HEK293 (cell line): Measurements from ENCODE around the gene ACADVL.

ENCODE experiments used
- CTCF ChIA-PET: fragments of 350-600 bp; formaldehyde crosslinking; extraction: SDS; loops from one replicate; lab custom pipeline; 2021; ENCODE audit warnings: antibody characterized with exemption; lab: Yijun Ruan, JAX
- POLR2A ChIA-PET: fragments of 300-600 bp; formaldehyde crosslinking; extraction: SDS; loops from one replicate; lab custom pipeline; 2020; ENCODE audit warnings: antibody characterized with exemption, inconsistent platforms; lab: Yijun Ruan, JAX
- H3K27ac ChIP-seq: fragments of 200-500 bp; sonication (Bioruptor generic); 2 replicates; pipeline ENCODE4 v1.5.1; 2014; ENCODE audit warnings: low read depth, low read length, control low read depth, inconsistent platforms; ENCODE audit errors: extremely low read depth
- H3K36me3 ChIP-seq, 2 experiments: fragments of 200-500 bp in 1 of 2; sonication (Bioruptor generic) in 1 of 2; 1 replicate in 1 of 2; 2 replicates in 1 of 2; pipeline ENCODE4 v1.5.1; 2014 to 2017; ENCODE audit warnings: inconsistent platforms in 2 of 2, low read length in 2 of 2; ENCODE audit not compliant: control insufficient read depth in 2 of 2, insufficient read depth in 1 of 2
- H3K4me1 ChIP-seq: fragments of 200-500 bp; sonication (Bioruptor generic); 2 replicates; pipeline ENCODE4 v1.5.1; 2014; ENCODE audit warnings: mild to moderate bottlenecking, low read length, inconsistent platforms; ENCODE audit not compliant: control insufficient read depth, insufficient read depth
- H3K4me3 ChIP-seq: 2 replicates; pipeline ENCODE4 v1.5.1; 2011; ENCODE audit warnings: low read depth, mild to moderate bottlenecking, control low read depth, low read length, moderate library complexity
- H3K9me3 ChIP-seq: fragments of 200-500 bp; sonication (Bioruptor generic); 2 replicates; pipeline ENCODE4 v1.5.1; 2014; ENCODE audit warnings: low read depth, low read length, inconsistent platforms; ENCODE audit not compliant: control insufficient read depth, insufficient read depth
- IKZF3 ChIP-seq: fragments of 450-650 bp; IDR thresholded peaks from 2 replicates; pipeline ENCODE4 v1.5.0; 2018; ENCODE audit warnings: missing biosample characterization, mild to moderate bottlenecking, missing genetic modification characterization, moderate library complexity
- PBX3 ChIP-seq: sonication (generic); formaldehyde crosslinking; IDR thresholded peaks from 2 replicates; pipeline ENCODE4 v1.8.1; 2022; ENCODE audit warnings: mild to moderate bottlenecking, moderate library complexity, missing genetic modification reagents
- PRDM1 ChIP-seq: fragments of 450-650 bp; formaldehyde crosslinking; IDR thresholded peaks from 2 replicates; pipeline ENCODE4; 2016; ENCODE audit warnings: missing biosample characterization, missing genetic modification characterization
- PRDM10 ChIP-seq: fragments of 450-650 bp; formaldehyde crosslinking; IDR thresholded peaks from 2 replicates; pipeline ENCODE4 v1.5.1; 2016; ENCODE audit warnings: missing biosample characterization, missing genetic modification characterization
- SETDB1 ChIP-seq: IDR thresholded peaks from one replicate; pipeline ENCODE4 v1.6.1; 2017; ENCODE audit warnings: mild to moderate bottlenecking, low read length, moderate library complexity, mixed read lengths; ENCODE audit not compliant: insufficient read length
- SP2 ChIP-seq: fragments of 450-650 bp; formaldehyde crosslinking; IDR thresholded peaks from 2 replicates; pipeline ENCODE4 v1.5.1; 2016; ENCODE audit warnings: missing biosample characterization, missing genetic modification characterization
- WT1 ChIP-seq: fragments of 450-650 bp; formaldehyde crosslinking; IDR thresholded peaks from 2 replicates; pipeline ENCODE4 v1.5.1; 2016; ENCODE audit warnings: missing biosample characterization, missing genetic modification characterization
- ZBTB1 ChIP-seq: fragments of 450-650 bp; formaldehyde crosslinking; IDR thresholded peaks from 2 replicates; pipeline ENCODE4 v1.5.1; 2016; ENCODE audit warnings: missing biosample characterization, missing genetic modification characterization
- ZEB2 ChIP-seq: fragments of 450-650 bp; formaldehyde crosslinking; IDR thresholded peaks from 2 replicates; pipeline ENCODE4 v1.5.1; 2016; ENCODE audit warnings: missing biosample characterization, missing genetic modification characterization
- ZNF138 ChIP-seq: fragments of 450-650 bp; formaldehyde crosslinking; IDR thresholded peaks from 2 replicates; pipeline ENCODE4 v1.5.1; 2016; ENCODE audit warnings: missing biosample characterization, missing genetic modification characterization, borderline replicate concordance
- ZNF2 ChIP-seq: fragments of 450-650 bp; formaldehyde crosslinking; IDR thresholded peaks from 2 replicates; pipeline ENCODE4 v1.5.1; 2016; ENCODE audit warnings: missing biosample characterization, missing genetic modification characterization
- ZNF341 ChIP-seq: fragments of 450-650 bp; formaldehyde crosslinking; IDR thresholded peaks from 2 replicates; pipeline ENCODE4; 2016; ENCODE audit warnings: low read depth, missing biosample characterization, missing genetic modification characterization
- ZNF366 ChIP-seq: fragments of 450-650 bp; formaldehyde crosslinking; conservative IDR thresholded peaks from 2 replicates; pipeline ENCODE4 v1.5.1; 2016; ENCODE audit warnings: missing biosample characterization, missing genetic modification characterization
- ZNF501 ChIP-seq: fragments of 450-650 bp; formaldehyde crosslinking; IDR thresholded peaks from 2 replicates; pipeline ENCODE4 v1.5.1; 2016; ENCODE audit warnings: missing biosample characterization, missing genetic modification characterization
- ZNF529 ChIP-seq: fragments of 450-650 bp; formaldehyde crosslinking; IDR thresholded peaks from 2 replicates; pipeline ENCODE4 v1.5.1; 2017; ENCODE audit warnings: missing genetic modification characterization, missing biosample characterization; ENCODE audit not compliant: insufficient replicate concordance
- ZNF561 ChIP-seq: fragments of 450-650 bp; IDR thresholded peaks from 2 replicates; pipeline ENCODE4 v1.5.1; 2018; ENCODE audit warnings: missing biosample characterization, missing genetic modification characterization, borderline replicate concordance
- ZNF677 ChIP-seq: fragments of 450-650 bp; IDR thresholded peaks from 2 replicates; pipeline ENCODE4 v1.5.0; 2018; ENCODE audit warnings: missing biosample characterization, mild to moderate bottlenecking, missing genetic modification characterization, moderate library complexity
- ZNF707 ChIP-seq: fragments of 450-650 bp; formaldehyde crosslinking; IDR thresholded peaks from 2 replicates; pipeline ENCODE4 v1.5.1; 2016; ENCODE audit warnings: missing biosample characterization, missing genetic modification characterization
- ZNF777 ChIP-seq: fragments of 450-650 bp; formaldehyde crosslinking; IDR thresholded peaks from 2 replicates; pipeline ENCODE4 v1.5.1; 2017; ENCODE audit warnings: missing biosample characterization, missing genetic modification characterization, borderline replicate concordance
- TF ChIP-seq, protein P1 (sequence below): fragments of 450-650 bp; formaldehyde crosslinking; IDR thresholded peaks from 2 replicates; pipeline ENCODE4 v1.5.1; 2017; ENCODE audit warnings: missing biosample characterization, missing genetic modification characterization
- TF ChIP-seq, protein P2 (sequence below): fragments of 450-650 bp; formaldehyde crosslinking; IDR thresholded peaks from 2 replicates; pipeline ENCODE4 v1.5.1; 2016; ENCODE audit warnings: missing biosample characterization, missing genetic modification characterization
- TF ChIP-seq, protein P3 (sequence below): IDR thresholded peaks from 2 replicates; pipeline ENCODE4 v1.6.1; 2011; ENCODE audit warnings: mild to moderate bottlenecking, low read depth, low read length, borderline replicate concordance

The ACADVL gene

GRCh38 chr17:7219229-7219811 is 418 bp upstream of the ACADVL start:
- H3K36me3 ChIP-seq, result peaks cover 12 to 34% of the 10 kb centered on the region in 2 experiments; a peak in 2 of 3 replicates
- no peaks in the 10 kb centered on the region for H3K9me3 ChIP-seq
- CTCF ChIA-PET, result interaction anchor here (0.7 to 4.2 kb wide), 8 partner anchors 15 to 174 kb away, joined by 3 to 34 read pairs (median 6); partner anchors contain the start of genes DVL2, GABARAP and PHF23
- H3K4me3 ChIP-seq, result peak overlapping the region; percentile 83
- TF ChIP-seq ZNF341 (tag by site-specific recombination) (peak; percentile 34; the same call in 1 of the 2 replicates), ZNF707 (tag by site-specific recombination) (no peak), IKZF3 (tag by site-specific recombination) (peak; percentile 44; the same call in 1 of the 2 replicates), WT1 (tag by site-specific recombination) (peak; percentile 43; the same call in 1 of the 2 replicates), SP2 (peak; percentile 59), ZNF777 (tag by site-specific recombination) (peak; percentile 66; the same call in 1 of the 2 replicates), ZNF138 (no peak), ZNF561 (no peak), ZNF2 (tag by site-specific recombination) (0 out of 2 replicates have a peak, but pooled peaks have one; percentile 47), ZNF366 (tag by site-specific recombination) (peak; percentile 58; the same call in 1 of the 2 replicates), PRDM1 (tag by site-specific recombination) (peak; percentile 62), ZNF529 (tag by site-specific recombination) (no peak)
- TF ChIP-seq, protein P1, sequence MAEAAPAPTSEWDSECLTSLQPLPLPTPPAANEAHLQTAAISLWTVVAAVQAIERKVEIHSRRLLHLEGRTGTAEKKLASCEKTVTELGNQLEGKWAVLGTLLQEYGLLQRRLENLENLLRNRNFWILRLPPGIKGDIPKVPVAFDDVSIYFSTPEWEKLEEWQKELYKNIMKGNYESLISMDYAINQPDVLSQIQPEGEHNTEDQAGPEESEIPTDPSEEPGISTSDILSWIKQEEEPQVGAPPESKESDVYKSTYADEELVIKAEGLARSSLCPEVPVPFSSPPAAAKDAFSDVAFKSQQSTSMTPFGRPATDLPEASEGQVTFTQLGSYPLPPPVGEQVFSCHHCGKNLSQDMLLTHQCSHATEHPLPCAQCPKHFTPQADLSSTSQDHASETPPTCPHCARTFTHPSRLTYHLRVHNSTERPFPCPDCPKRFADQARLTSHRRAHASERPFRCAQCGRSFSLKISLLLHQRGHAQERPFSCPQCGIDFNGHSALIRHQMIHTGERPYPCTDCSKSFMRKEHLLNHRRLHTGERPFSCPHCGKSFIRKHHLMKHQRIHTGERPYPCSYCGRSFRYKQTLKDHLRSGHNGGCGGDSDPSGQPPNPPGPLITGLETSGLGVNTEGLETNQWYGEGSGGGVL, result peak; percentile 55; the same call in 1 of the 2 replicates
- TF ChIP-seq, protein P2, sequence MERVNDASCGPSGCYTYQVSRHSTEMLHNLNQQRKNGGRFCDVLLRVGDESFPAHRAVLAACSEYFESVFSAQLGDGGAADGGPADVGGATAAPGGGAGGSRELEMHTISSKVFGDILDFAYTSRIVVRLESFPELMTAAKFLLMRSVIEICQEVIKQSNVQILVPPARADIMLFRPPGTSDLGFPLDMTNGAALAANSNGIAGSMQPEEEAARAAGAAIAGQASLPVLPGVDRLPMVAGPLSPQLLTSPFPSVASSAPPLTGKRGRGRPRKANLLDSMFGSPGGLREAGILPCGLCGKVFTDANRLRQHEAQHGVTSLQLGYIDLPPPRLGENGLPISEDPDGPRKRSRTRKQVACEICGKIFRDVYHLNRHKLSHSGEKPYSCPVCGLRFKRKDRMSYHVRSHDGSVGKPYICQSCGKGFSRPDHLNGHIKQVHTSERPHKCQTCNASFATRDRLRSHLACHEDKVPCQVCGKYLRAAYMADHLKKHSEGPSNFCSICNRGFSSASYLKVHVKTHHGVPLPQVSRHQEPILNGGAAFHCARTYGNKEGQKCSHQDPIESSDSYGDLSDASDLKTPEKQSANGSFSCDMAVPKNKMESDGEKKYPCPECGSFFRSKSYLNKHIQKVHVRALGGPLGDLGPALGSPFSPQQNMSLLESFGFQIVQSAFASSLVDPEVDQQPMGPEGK, result peak; percentile 51
- TF ChIP-seq, all 188 proteins: peak for 10
- Histone ChIP-seq H3K27ac (peak overlapping the region; percentile 83; the same call in 1 of the 2 replicates), H3K4me1 (peaks cover 7% of the 10 kb centered on the region)
- POLR2A ChIA-PET, result interaction anchor here (0.6 to 9.8 kb wide), 18 partner anchors 13 to 296 kb away, joined by 3 to 284 read pairs (median 6); partner anchors contain the start of genes CTDNEP1, DVL2, ELP5 and GABARAP

GRCh38 chr17:7220593-7221277 is 997 bp downstream of the ACADVL start:
- ChIA-PET POLR2A (interaction anchor here (0.5 to 9.8 kb wide), 18 partner anchors 13 to 937 kb away, joined by 3 to 284 read pairs (median 6); partner anchors contain the start of genes CTDNEP1, DVL2, ELP5 and GABARAP), CTCF (interaction anchor here (0.6 to 4.2 kb wide), 17 partner anchors 10 to 174 kb away, joined by 3 to 34 read pairs (median 6); partner anchors contain the start of genes DVL2, GABARAP, PHF23 and SLC2A4)
- Histone ChIP-seq H3K36me3 (peaks cover 20 to 48% of the 10 kb centered on the region in 2 experiments; a peak in 2 of 3 replicates), H3K9me3 (no peaks in the 10 kb centered on the region), H3K4me1 (peaks cover 7% of the 10 kb centered on the region; the same call in 1 of the 2 replicates), H3K4me3 (peak overlapping the region; percentile 83), H3K27ac (peak overlapping the region; percentile 83; the same call in 1 of the 2 replicates)
- TF ChIP-seq, protein P3, sequence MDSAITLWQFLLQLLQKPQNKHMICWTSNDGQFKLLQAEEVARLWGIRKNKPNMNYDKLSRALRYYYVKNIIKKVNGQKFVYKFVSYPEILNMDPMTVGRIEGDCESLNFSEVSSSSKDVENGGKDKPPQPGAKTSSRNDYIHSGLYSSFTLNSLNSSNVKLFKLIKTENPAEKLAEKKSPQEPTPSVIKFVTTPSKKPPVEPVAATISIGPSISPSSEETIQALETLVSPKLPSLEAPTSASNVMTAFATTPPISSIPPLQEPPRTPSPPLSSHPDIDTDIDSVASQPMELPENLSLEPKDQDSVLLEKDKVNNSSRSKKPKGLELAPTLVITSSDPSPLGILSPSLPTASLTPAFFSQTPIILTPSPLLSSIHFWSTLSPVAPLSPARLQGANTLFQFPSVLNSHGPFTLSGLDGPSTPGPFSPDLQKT, result no peak
- TF ChIP-seq SETDB1, result no peak
- TF ChIP-seq ZBTB1 (tag by site-specific recombination), result no peak
- TF ChIP-seq ZNF677 (tag by site-specific recombination), result 0 out of 2 replicates have a peak, but pooled peaks have one; percentile 19
- TF ChIP-seq PBX3 (CRISPR knock-in tag), result 0 out of 2 replicates have a peak, but pooled peaks have one; percentile 39
- peak; percentile 89 for TF ChIP-seq PRDM10 (tag by site-specific recombination)
- no peak for TF ChIP-seq ZEB2
- TF ChIP-seq ZNF501 (tag by site-specific recombination), result 0 out of 2 replicates have a peak, but pooled peaks have one; percentile 13
